Inferior parietal cortex (tissue), 1 donor: Measurements from ENCODE around the gene SOX4.
"Not testable (repeated sequence)": the region's sequence is repeated elsewhere in the genome, so short reads cannot be mapped to it uniquely, and the experiment has no call there.

Experiments used
- DNase-seq: peaks from one replicate; pipeline ENCODE4 v3.0.0-alpha.2; 2016; ENCODE audit errors: extremely low spot score

SOX4 gene

GRCh38 chr6:21593412-21593926, at the start of gene SOX4:
Gene SOX4 (plus strand): TSS chr6:21593751. CDS start chr6:21594535, 784 bp downstream.
- peak; percentile 89 for DNase-seq

- not testable (repeated sequence) for DNase-seq
These were observed 41.3 kb upstream of the SOX4 start for GRCh38 chr6:21552286-21552685.

- no peak for DNase-seq
These were observed 39.3 kb upstream of the SOX4 start for GRCh38 chr6:21554286-21554685.

- no peak for DNase-seq
These were observed 38.4 kb upstream of the SOX4 start for GRCh38 chr6:21555197-21555596.

- no peak for DNase-seq
These were observed 37.0 kb upstream of the SOX4 start for GRCh38 chr6:21556511-21556910.

- no peak for DNase-seq
These were observed 36.4 kb upstream of the SOX4 start for GRCh38 chr6:21556968-21557721.

GRCh38 chr6:21559238-21559637, 34.3 kb upstream of the SOX4 start:
- DNase-seq, result no peak

- DNase-seq, result no peak
These were observed 33.3 kb upstream of the SOX4 start for GRCh38 chr6:21560249-21560648.

GRCh38 chr6:21565431-21565830, 28.1 kb upstream of the SOX4 start:
- DNase-seq, result no peak

GRCh38 chr6:21578523-21578922, 15.0 kb upstream of the SOX4 start:
- DNase-seq, result no peak

GRCh38 chr6:21582651-21583050, 10.9 kb upstream of the SOX4 start:
- no peak for DNase-seq

- DNase-seq, result no peak
These were observed 7.3 kb upstream of the SOX4 start for GRCh38 chr6:21586300-21586699.

- DNase-seq, result no peak
These were observed 6.8 kb upstream of the SOX4 start for GRCh38 chr6:21586740-21587178.

- peak; percentile 32 for DNase-seq
These were observed 6.2 kb upstream of the SOX4 start for GRCh38 chr6:21587179-21587960.

- peak; percentile 28 for DNase-seq
These were observed 5.5 kb upstream of the SOX4 start for GRCh38 chr6:21587961-21588480.

- peak; percentile 57 for DNase-seq
These were observed 4.8 kb upstream of the SOX4 start for GRCh38 chr6:21588481-21589351.

GRCh38 chr6:21589352-21590345, 3.9 kb upstream of the SOX4 start:
- peak; percentile 84 for DNase-seq

GRCh38 chr6:21590346-21590745, 3.2 kb upstream of the SOX4 start:
- DNase-seq, result no peak

GRCh38 chr6:21591446-21591845, 2.1 kb upstream of the SOX4 start:
- DNase-seq, result no peak

GRCh38 chr6:21592953-21593352, 598 bp upstream of the SOX4 start:
- DNase-seq, result no peak
